Panc1 (cell line): ENCODE data around the gene NHS. TPM values are rescaled to one million over a fixed set of nuclear protein-coding genes. Genes with fewer than 3 reads are reported as not detected.

Experiments
- ATAC-seq: fragments of 200-7000 bp; cut with Tn5 transposase; 2 replicates; pipeline ENCODE4 v1.9.1; 2020; ENCODE audit warnings: mild to moderate bottlenecking, moderate library complexity
- BruUV-seq: library from RNA; stranded (reverse); fragments of 400-500 nt; replicated peaks from 2 replicates; lab custom pipeline; 2021; lab: Mats Ljungman, UMichigan
- CTCF ChIA-PET: fragments of 300-600 bp; sonication (Branson Sonifier 250); formaldehyde crosslinking; loops from one replicate; lab custom pipeline; 2022; ENCODE audit warnings: antibody characterized with exemption; lab: Charles Lee
- POLR2A ChIA-PET: fragments of 300-600 bp; sonication (Branson Sonifier 250); formaldehyde crosslinking; loops from one replicate; lab custom pipeline; 2022; ENCODE audit warnings: antibody characterized with exemption; lab: Charles Lee
- DNase-seq: peaks from one replicate; pipeline ENCODE4 v3.0.0-alpha.2; 2010; ENCODE audit warnings: low read depth, low spot score
- H3K27ac ChIP-seq: 2 replicates; pipeline ENCODE4 v1.5.1; 2011; ENCODE audit warnings: mild to moderate bottlenecking, low read length, inconsistent platforms
- H3K27me3 ChIP-seq: fragments of 200-500 bp; sonication (Bioruptor generic); 2 replicates; pipeline ENCODE4 v1.6.0; 2014; ENCODE audit warnings: low read length, inconsistent platforms; ENCODE audit not compliant: control insufficient read depth, insufficient read depth
- H3K36me3 ChIP-seq: fragments of 200-500 bp; sonication (Bioruptor generic); 2 replicates; pipeline ENCODE4 v1.5.1; 2014; ENCODE audit warnings: inconsistent platforms, mild to moderate bottlenecking, low read length, moderate library complexity; ENCODE audit not compliant: control insufficient read depth, insufficient read depth
- H3K4me1 ChIP-seq: 2 replicates; pipeline ENCODE4 v1.5.1; 2011; ENCODE audit warnings: inconsistent platforms, mild to moderate bottlenecking, low read length, moderate library complexity; ENCODE audit not compliant: control insufficient read depth, insufficient read depth
- H3K4me3 ChIP-seq, 2 experiments: 2 replicates each; pipeline ENCODE4 v1.5.1; 2011 to 2012; ENCODE audit warnings: low read depth in 2 of 2, low read length in 2 of 2, mild to moderate bottlenecking in 2 of 2, inconsistent platforms in 1 of 2, moderate library complexity in 1 of 2
- H3K9me3 ChIP-seq: fragments of 200-500 bp; sonication (Bioruptor generic); 2 replicates; pipeline ENCODE4 v1.5.1; 2014; ENCODE audit warnings: low read depth, mild to moderate bottlenecking, inconsistent platforms, low read length, moderate library complexity; ENCODE audit not compliant: control insufficient read depth, insufficient read depth
- POLR2AphosphoS5 ChIP-seq: IDR thresholded peaks from 2 replicates; pipeline ENCODE4 v1.6.1; 2012; ENCODE audit warnings: mild to moderate bottlenecking, low read depth, low read length, moderate library complexity
- SIN3A ChIP-seq: IDR thresholded peaks from 2 replicates; pipeline ENCODE4 v1.6.1; 2012; ENCODE audit warnings: low read depth, mild to moderate bottlenecking, low read length, moderate library complexity, borderline replicate concordance; ENCODE audit not compliant: insufficient read depth
- TCF7L2 ChIP-seq: IDR thresholded peaks from 2 replicates; pipeline ENCODE4 v1.6.1; 2011; ENCODE audit warnings: mild to moderate bottlenecking, low read depth, low read length, inconsistent platforms
- in situ Hi-C: cut with HindIII; loops from 2 replicates; pipeline ENCODE4 v1.10.0; 2016; ENCODE audit warnings: low sequenced_read_pairs, low pct_unique_long_range_greater_than_20kb
- intact Hi-C: fragments of 100-400 bp; cut with micrococcal nuclease; formaldehyde crosslinking; loops from one replicate; pipeline ENCODE4 v1.10.0; 2022; ENCODE audit not compliant: unreplicated experiment
- total RNA-seq: library from RNA; stranded (reverse); gene quantifications from one replicate; pipeline ENCODE4 v1.2.1, GENCODE V29; 2021; ENCODE audit not compliant: unreplicated experiment
- TF ChIP-seq, protein P1 (sequence below), 2 experiments: IDR thresholded peaks; 2 replicates each; pipeline ENCODE4 v1.6.1; 2011 to 2012; ENCODE audit warnings: low read depth in 2 of 2, control low read depth in 1 of 2, low read length in 1 of 2, mild to moderate bottlenecking in 1 of 2, moderate library complexity in 1 of 2; ENCODE audit not compliant: insufficient read depth in 1 of 2
- TF ChIP-seq, protein P2 (sequence below): fragments of 450-650 bp; IDR thresholded peaks from 2 replicates; pipeline ENCODE4 v1.5.1; 2017; ENCODE audit warnings: mild to moderate bottlenecking

Gene NHS
- total RNA-seq, 1 experiment from 2014 or later: 0.80 TPM

DNA sequence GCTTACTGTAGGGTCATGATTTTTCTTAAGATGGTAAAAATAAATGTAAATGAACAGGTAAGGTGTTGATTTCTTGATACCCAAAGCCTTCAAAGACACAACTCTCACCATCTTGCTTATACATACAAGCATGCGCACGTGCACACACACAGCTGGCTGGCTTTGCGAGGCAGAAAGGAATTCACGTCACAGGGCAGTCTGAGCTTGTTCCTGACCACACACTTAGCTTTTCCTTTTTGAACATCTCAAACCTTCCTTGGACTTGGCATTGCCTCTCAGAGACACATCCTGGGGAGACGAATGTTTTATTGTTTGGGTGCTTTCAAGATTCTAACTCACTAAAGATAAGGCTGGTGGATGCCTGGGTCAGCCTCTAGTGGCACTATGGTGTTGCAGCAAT lies 175.0 kb downstream of the NHS start:
- intact Hi-C loops (no loop called here), in situ Hi-C loops (no loop called here)
- no peaks in the 10 kb centered on the region for H3K27me3 ChIP-seq
- no TSS peak for BruUV-seq
- no peak overlapping the region for H3K4me3 ChIP-seq
- no peak for ATAC-seq
- no peaks in the 10 kb centered on the region for H3K36me3 ChIP-seq
- H3K9me3 ChIP-seq: no peaks in the 10 kb centered on the region
- no peak for DNase-seq
- H3K27ac ChIP-seq: no peak overlapping the region
- CTCF ChIA-PET: no interaction called here
- POLR2A ChIA-PET: no interaction called here
- no peaks in the 10 kb centered on the region for H3K4me1 ChIP-seq
- TF ChIP-seq POLR2AphosphoS5 (no peak), SIN3A (no peak), TCF7L2 (no peak)
- TF ChIP-seq, protein P1, sequence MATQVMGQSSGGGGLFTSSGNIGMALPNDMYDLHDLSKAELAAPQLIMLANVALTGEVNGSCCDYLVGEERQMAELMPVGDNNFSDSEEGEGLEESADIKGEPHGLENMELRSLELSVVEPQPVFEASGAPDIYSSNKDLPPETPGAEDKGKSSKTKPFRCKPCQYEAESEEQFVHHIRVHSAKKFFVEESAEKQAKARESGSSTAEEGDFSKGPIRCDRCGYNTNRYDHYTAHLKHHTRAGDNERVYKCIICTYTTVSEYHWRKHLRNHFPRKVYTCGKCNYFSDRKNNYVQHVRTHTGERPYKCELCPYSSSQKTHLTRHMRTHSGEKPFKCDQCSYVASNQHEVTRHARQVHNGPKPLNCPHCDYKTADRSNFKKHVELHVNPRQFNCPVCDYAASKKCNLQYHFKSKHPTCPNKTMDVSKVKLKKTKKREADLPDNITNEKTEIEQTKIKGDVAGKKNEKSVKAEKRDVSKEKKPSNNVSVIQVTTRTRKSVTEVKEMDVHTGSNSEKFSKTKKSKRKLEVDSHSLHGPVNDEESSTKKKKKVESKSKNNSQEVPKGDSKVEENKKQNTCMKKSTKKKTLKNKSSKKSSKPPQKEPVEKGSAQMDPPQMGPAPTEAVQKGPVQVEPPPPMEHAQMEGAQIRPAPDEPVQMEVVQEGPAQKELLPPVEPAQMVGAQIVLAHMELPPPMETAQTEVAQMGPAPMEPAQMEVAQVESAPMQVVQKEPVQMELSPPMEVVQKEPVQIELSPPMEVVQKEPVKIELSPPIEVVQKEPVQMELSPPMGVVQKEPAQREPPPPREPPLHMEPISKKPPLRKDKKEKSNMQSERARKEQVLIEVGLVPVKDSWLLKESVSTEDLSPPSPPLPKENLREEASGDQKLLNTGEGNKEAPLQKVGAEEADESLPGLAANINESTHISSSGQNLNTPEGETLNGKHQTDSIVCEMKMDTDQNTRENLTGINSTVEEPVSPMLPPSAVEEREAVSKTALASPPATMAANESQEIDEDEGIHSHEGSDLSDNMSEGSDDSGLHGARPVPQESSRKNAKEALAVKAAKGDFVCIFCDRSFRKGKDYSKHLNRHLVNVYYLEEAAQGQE (IDR thresholded peaks at IDR 0.05; ENCODE audit: insufficient read depth in 1 of 2, low read depth in 2 of 2, low read length in 1 of 2): no peak
- TF ChIP-seq, protein P2, sequence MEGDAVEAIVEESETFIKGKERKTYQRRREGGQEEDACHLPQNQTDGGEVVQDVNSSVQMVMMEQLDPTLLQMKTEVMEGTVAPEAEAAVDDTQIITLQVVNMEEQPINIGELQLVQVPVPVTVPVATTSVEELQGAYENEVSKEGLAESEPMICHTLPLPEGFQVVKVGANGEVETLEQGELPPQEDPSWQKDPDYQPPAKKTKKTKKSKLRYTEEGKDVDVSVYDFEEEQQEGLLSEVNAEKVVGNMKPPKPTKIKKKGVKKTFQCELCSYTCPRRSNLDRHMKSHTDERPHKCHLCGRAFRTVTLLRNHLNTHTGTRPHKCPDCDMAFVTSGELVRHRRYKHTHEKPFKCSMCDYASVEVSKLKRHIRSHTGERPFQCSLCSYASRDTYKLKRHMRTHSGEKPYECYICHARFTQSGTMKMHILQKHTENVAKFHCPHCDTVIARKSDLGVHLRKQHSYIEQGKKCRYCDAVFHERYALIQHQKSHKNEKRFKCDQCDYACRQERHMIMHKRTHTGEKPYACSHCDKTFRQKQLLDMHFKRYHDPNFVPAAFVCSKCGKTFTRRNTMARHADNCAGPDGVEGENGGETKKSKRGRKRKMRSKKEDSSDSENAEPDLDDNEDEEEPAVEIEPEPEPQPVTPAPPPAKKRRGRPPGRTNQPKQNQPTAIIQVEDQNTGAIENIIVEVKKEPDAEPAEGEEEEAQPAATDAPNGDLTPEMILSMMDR: no peak

DNA sequence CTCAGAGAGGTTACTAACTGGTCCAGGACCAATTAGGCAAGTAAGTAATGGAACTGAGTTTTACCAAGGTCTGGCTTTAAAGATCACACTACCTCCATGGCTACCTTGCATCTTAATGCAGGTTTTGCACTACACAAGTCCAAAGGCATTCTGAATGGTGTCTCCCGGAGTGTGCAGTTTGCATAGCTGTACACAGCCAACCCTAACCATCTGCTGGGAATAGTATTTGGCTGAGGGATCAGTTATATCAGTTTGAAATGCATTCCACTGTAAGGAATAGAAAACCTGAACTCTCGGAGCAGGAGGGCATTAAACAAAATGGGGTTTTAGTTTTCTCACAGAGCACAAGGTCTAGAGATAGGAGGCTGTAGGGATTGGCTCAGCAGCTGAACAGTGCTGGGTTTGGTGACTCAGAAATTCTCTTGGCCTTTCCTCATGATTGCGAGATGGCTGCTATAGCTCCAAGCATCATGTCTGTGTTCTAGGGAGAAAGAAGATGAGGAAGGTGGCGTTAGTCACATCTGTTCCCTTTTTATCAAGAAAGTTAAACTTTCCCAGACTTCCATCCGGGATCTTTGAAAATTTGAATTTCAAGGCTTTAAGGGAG lies 177.1 kb downstream of the NHS start:
- Histone ChIP-seq H3K9me3 (no peaks in the 10 kb centered on the region), H3K27me3 (no peaks in the 10 kb centered on the region), H3K36me3 (no peaks in the 10 kb centered on the region), H3K4me3 (no peak overlapping the region), H3K4me1 (no peaks in the 10 kb centered on the region), H3K27ac (no peak overlapping the region)
- intact Hi-C loops: no loop called here
- ATAC-seq (no peak), DNase-seq (no peak)
- ChIA-PET CTCF (no interaction called here), POLR2A (no interaction called here)
- in situ Hi-C loops: no loop called here
- TF ChIP-seq, protein P1 (IDR thresholded peaks at IDR 0.05; ENCODE audit: insufficient read depth in 1 of 2, low read depth in 2 of 2, low read length in 1 of 2): no peak
- TF ChIP-seq POLR2AphosphoS5 (no peak), TCF7L2 (no peak), SIN3A (no peak)
- TF ChIP-seq, protein P2: no peak
- no TSS peak for BruUV-seq
